Suprapubic skin (tissue), 4 donors: Measurements from ENCODE around the gene TYSND1. TPM values are rescaled to one million over a fixed set of nuclear protein-coding genes. Genes with fewer than 3 reads are reported as not detected.

Source experiments
- DNase-seq, 2 donors: peaks; one replicate each; pipeline ENCODE4 v3.0.0-alpha.2; 2019; ENCODE audit warnings: low spot score in 2 of 2
- H3K27ac ChIP-seq: fragments of 200-600 bp; sonication (generic); one replicate; pipeline ENCODE4 v1.5.1; 2019
- H3K27me3 ChIP-seq: fragments of 200-600 bp; sonication (generic); one replicate; pipeline ENCODE4 v1.5.1; 2019
- H3K36me3 ChIP-seq: fragments of 200-600 bp; sonication (generic); one replicate; pipeline ENCODE4 v1.5.1; 2019
- H3K4me1 ChIP-seq: fragments of 200-600 bp; sonication (generic); one replicate; pipeline ENCODE4 v1.5.1; 2019
- H3K4me3 ChIP-seq: fragments of 200-600 bp; sonication (generic); one replicate; pipeline ENCODE4 v1.5.1; 2019; ENCODE audit warnings: mild to moderate bottlenecking
- H3K9me3 ChIP-seq: fragments of 200-600 bp; sonication (generic); one replicate; pipeline ENCODE4 v1.5.1; 2019
- EP300 ChIP-seq: sonication (generic); formaldehyde crosslinking; IDR thresholded peaks from one replicate; pipeline ENCODE4 v1.6.1; 2017; ENCODE audit warnings: antibody characterized with exemption
- POLR2A ChIP-seq, 2 donors: fragments of 450-650 bp; IDR thresholded peaks; one replicate each; pipeline ENCODE4 v1.6.1; 2017; ENCODE audit warnings: antibody characterized with exemption in 2 of 2, mild to moderate bottlenecking in 2 of 2, moderate library complexity in 2 of 2
- POLR2AphosphoS5 ChIP-seq, 3 donors: sonication (generic); formaldehyde crosslinking; IDR thresholded peaks; one replicate each; pipeline ENCODE4 v1.6.1; 2017; ENCODE audit warnings: antibody characterized with exemption in 3 of 3
- WGBS: methylation state at CpG from one replicate; pipeline ENCODE4 v1.1.5; 2018; 5-methylcytosine and 5-hydroxymethylcytosine counted together
- total RNA-seq, 4 donors: library from RNA; depleted of rRNA; stranded (reverse); fragments of >200 nt; gene quantifications; one replicate each; pipeline ENCODE4 v1.1.0, GENCODE V29; 2016
- TF ChIP-seq, protein P1 (sequence below), 2 donors: fragments of 200-600 bp in 1 of 2; fragments of 450-650 bp in 1 of 2; sonication (generic) in 1 of 2; IDR thresholded peaks; one replicate each; pipeline ENCODE4 v1.5.1; 2016 to 2019; ENCODE audit warnings: antibody characterized with exemption in 2 of 2, mild to moderate bottlenecking in 1 of 2, moderate library complexity in 1 of 2

TYSND1 gene
- total RNA-seq, 4 donors from 2014 or later: 32.7 to 42.5 (median 35.2) TPM

GRCh38 chr10:70092389-70092718 lies 54.1 kb downstream of the TYSND1 start:
- no peak for DNase-seq
- no peaks in the 10 kb centered on the region for H3K27me3 ChIP-seq
- no peak for TF ChIP-seq POLR2AphosphoS5 (IDR thresholded peaks at IDR 0.05)
- H3K27ac ChIP-seq: no peak overlapping the region
- no peaks in the 10 kb centered on the region for H3K9me3 ChIP-seq
- no peak overlapping the region for H3K4me3 ChIP-seq
- no peaks in the 10 kb centered on the region for H3K4me1 ChIP-seq
- WGBS: 91% methylated on average over 7 of the region's 7 CpGs
- peaks cover 5% of the 10 kb centered on the region for H3K36me3 ChIP-seq

GRCh38 chr10:70090951-70091350 lies 55.5 kb downstream of the TYSND1 start:
- 97% methylated on average over 5 of the region's 5 CpGs for WGBS
- TF ChIP-seq POLR2AphosphoS5 (IDR thresholded peaks at IDR 0.05) (no peak), POLR2A (IDR thresholded peaks at IDR 0.05) (no peak)
- no peaks in the 10 kb centered on the region for H3K27me3 ChIP-seq
- H3K27ac ChIP-seq: no peak overlapping the region
- DNase-seq: no peak
- H3K9me3 ChIP-seq: no peaks in the 10 kb centered on the region
- H3K4me1 ChIP-seq: no peaks in the 10 kb centered on the region
- no peak overlapping the region for H3K4me3 ChIP-seq
- peaks cover 5% of the 10 kb centered on the region for H3K36me3 ChIP-seq

- Histone ChIP-seq H3K4me1 (no peaks in the 10 kb centered on the region), H3K36me3 (peaks cover 5% of the 10 kb centered on the region), H3K9me3 (no peaks in the 10 kb centered on the region), H3K27ac (no peak overlapping the region), H3K4me3 (no peak overlapping the region), H3K27me3 (no peaks in the 10 kb centered on the region)
- no peak for DNase-seq
- TF ChIP-seq POLR2AphosphoS5 (IDR thresholded peaks at IDR 0.05): no peak
- TF ChIP-seq POLR2A (IDR thresholded peaks at IDR 0.05): no peak
- TF ChIP-seq, protein P1, sequence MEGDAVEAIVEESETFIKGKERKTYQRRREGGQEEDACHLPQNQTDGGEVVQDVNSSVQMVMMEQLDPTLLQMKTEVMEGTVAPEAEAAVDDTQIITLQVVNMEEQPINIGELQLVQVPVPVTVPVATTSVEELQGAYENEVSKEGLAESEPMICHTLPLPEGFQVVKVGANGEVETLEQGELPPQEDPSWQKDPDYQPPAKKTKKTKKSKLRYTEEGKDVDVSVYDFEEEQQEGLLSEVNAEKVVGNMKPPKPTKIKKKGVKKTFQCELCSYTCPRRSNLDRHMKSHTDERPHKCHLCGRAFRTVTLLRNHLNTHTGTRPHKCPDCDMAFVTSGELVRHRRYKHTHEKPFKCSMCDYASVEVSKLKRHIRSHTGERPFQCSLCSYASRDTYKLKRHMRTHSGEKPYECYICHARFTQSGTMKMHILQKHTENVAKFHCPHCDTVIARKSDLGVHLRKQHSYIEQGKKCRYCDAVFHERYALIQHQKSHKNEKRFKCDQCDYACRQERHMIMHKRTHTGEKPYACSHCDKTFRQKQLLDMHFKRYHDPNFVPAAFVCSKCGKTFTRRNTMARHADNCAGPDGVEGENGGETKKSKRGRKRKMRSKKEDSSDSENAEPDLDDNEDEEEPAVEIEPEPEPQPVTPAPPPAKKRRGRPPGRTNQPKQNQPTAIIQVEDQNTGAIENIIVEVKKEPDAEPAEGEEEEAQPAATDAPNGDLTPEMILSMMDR (IDR thresholded peaks at IDR 0.05): no peak
- no peak for TF ChIP-seq EP300
- WGBS: 73% methylated on average over 8 of the region's 8 CpGs
Measured at GRCh38 chr10:70090013-70090412, 56.5 kb downstream of the TYSND1 start.

GRCh38 chr10:70088308-70088698 lies 58.2 kb downstream of the TYSND1 start:
- no peaks in the 10 kb centered on the region for H3K36me3 ChIP-seq
- H3K4me3 ChIP-seq: no peak overlapping the region
- no peak for DNase-seq
- no peaks in the 10 kb centered on the region for H3K9me3 ChIP-seq
- no peaks in the 10 kb centered on the region for H3K4me1 ChIP-seq
- 86% methylated on average over 3 of the region's 3 CpGs for WGBS
- H3K27ac ChIP-seq: no peak overlapping the region
- no peaks in the 10 kb centered on the region for H3K27me3 ChIP-seq
- no peak for TF ChIP-seq POLR2AphosphoS5 (IDR thresholded peaks at IDR 0.05)
- TF ChIP-seq EP300: no peak
- TF ChIP-seq, protein P1 (IDR thresholded peaks at IDR 0.05): no peak
- TF ChIP-seq POLR2A (IDR thresholded peaks at IDR 0.05): no peak

Other genes with a start within 250 kb of the TYSND1 start
- gene MACROH2A2, start 93.9 kb downstream of the TYSND1 start, total RNA-seq: 10 to 100 TPM in 3 of 4 donors, 1 to 10 TPM in 1; 9.9 to 21.3 (median 15.9) TPM
- gene AIFM2, start 13.9 kb downstream of the TYSND1 start, total RNA-seq: 1 to 10 TPM; 3.3 to 10.0 (median 6.7) TPM
- 10 to 100 TPM; 48.2 to 66.7 (median 49.5) TPM for gene SAR1A, start 23.8 kb upstream of the TYSND1 start, total RNA-seq
- 100 to 1,000 TPM in 3 of 4 donors, 10 to 100 TPM in 1; 61.5 to 137 (median 118) TPM for gene PPA1, start 86.7 kb upstream of the TYSND1 start, total RNA-seq
- under 1 TPM; 0.08 to 0.53 (median 0.23) TPM for gene NPFFR1, start 137.3 kb upstream of the TYSND1 start, total RNA-seq
- gene LRRC20, start 235.9 kb upstream of the TYSND1 start, total RNA-seq: 1 to 10 TPM; 2.4 to 6.5 (median 2.8) TPM